ENCODE measurements around the gene PIP4P1. TPM values are rescaled to one million over a fixed set of nuclear protein-coding genes. Genes with fewer than 3 reads are reported as not detected.

PIP4P1 gene
- total RNA-seq, 1 experiment from 2014 or later, result 32.9 TPM

DNA sequence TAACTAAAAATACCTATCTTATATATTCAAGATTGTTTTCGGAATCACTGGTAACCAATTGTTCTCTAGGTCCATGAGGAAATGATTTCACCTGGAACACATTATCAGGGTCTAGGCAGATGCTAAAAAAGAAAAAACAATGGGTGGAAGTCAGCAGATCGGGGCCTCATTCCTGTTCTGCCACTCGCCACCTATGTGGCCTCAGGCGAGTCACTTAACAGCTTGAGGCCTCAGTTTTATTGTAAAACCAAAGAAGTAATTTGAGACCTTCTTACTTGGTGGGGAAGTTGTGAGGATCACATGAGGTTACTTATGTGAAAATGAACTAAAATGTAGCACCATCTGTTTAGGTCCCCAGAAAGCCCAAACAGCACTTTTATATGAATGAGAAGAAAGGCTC lies 37.9 kb upstream of the PIP4P1 start:
- Histone ChIP-seq H2AFZ (ENCODE audit: low read length) (peak overlapping the region; percentile 15; the same call in 1 of the 2 replicates), H3K79me2 (ENCODE audit: low read length) (no peaks in the 10 kb centered on the region), H3K9me3 (ENCODE audit: low read length) (no peaks in the 10 kb centered on the region), H3F3A (ENCODE audit: low read length, unreplicated experiment) (no peaks in the 10 kb centered on the region), H3K27ac (ENCODE audit: low read length) (peak overlapping the region; percentile 16; the same call in 1 of the 2 replicates), H3K27me3 (ENCODE audit: low read length) (no peaks in the 10 kb centered on the region), H3K4me1 (ENCODE audit: insufficient read depth, low read length) (peaks cover 42% of the 10 kb centered on the region), H4K20me1 (ENCODE audit: low read length) (no peaks in the 10 kb centered on the region), H3K36me3 (ENCODE audit: low read depth, low read length) (no peaks in the 10 kb centered on the region), H3K9ac (ENCODE audit: low read length) (no peak overlapping the region), H3K9me2 (replicated peaks; ENCODE audit: low read length) (no peaks in the 10 kb centered on the region), H3K4me2 (ENCODE audit: low read length) (peak overlapping the region; percentile 45), H3K4me3 (ENCODE audit: low read length) (no peak overlapping the region)
- BruUV-seq (replicated peaks), result no TSS peak
- ChIA-PET CTCF (no interaction called here), POLR2A (ENCODE audit: unreplicated experiment) (no interaction called here)
- intact Hi-C loops (cut with micrococcal nuclease), result no loop called here
- DNase-seq (peak; percentile 68), ATAC-seq (peak; percentile 57)
- TF ChIP-seq EZH2phosphoT487 (IDR thresholded peaks at IDR 0.05; ENCODE audit: borderline replicate concordance, low read length) (no peak), EZH2 (IDR thresholded peaks at IDR 0.05; ENCODE audit: low read length, unreplicated experiment) (no peak)
- TF ChIP-seq, protein P1, sequence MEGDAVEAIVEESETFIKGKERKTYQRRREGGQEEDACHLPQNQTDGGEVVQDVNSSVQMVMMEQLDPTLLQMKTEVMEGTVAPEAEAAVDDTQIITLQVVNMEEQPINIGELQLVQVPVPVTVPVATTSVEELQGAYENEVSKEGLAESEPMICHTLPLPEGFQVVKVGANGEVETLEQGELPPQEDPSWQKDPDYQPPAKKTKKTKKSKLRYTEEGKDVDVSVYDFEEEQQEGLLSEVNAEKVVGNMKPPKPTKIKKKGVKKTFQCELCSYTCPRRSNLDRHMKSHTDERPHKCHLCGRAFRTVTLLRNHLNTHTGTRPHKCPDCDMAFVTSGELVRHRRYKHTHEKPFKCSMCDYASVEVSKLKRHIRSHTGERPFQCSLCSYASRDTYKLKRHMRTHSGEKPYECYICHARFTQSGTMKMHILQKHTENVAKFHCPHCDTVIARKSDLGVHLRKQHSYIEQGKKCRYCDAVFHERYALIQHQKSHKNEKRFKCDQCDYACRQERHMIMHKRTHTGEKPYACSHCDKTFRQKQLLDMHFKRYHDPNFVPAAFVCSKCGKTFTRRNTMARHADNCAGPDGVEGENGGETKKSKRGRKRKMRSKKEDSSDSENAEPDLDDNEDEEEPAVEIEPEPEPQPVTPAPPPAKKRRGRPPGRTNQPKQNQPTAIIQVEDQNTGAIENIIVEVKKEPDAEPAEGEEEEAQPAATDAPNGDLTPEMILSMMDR (conservative IDR thresholded peaks at IDR 0.05; ENCODE audit: low read depth, low read length), result no peak

DNA sequence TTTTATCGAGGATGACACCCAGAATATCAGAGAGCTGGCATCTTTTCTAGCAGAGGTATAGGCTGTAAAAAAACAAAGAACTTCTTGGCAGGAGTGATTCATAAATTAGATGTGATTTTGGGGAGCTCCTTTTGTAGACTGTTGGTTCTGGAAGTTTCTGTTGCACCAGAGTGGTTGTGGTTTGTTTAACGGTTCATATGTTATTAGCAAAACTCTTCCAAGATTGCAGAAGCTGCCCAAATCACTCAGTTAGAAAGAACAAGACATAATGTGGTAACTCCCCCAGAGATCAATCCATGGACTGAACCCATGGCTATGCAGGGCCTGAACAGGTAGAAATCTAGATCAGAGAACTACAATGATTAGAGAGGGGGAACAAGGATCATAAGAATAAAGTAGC lies 37.4 kb upstream of the PIP4P1 start:
- Histone ChIP-seq H3K9ac (ENCODE audit: low read length) (no peak overlapping the region), H3F3A (ENCODE audit: low read length, unreplicated experiment) (no peaks in the 10 kb centered on the region), H3K36me3 (ENCODE audit: low read depth, low read length) (no peaks in the 10 kb centered on the region), H3K4me3 (ENCODE audit: low read length) (no peak overlapping the region), H3K9me2 (replicated peaks; ENCODE audit: low read length) (no peaks in the 10 kb centered on the region), H4K20me1 (ENCODE audit: low read length) (no peaks in the 10 kb centered on the region), H3K9me3 (ENCODE audit: low read length) (no peaks in the 10 kb centered on the region), H3K27ac (ENCODE audit: low read length) (peak overlapping the region; percentile 16; the same call in 1 of the 2 replicates), H3K4me1 (ENCODE audit: insufficient read depth, low read length) (peaks cover 45% of the 10 kb centered on the region), H3K79me2 (ENCODE audit: low read length) (no peaks in the 10 kb centered on the region), H3K27me3 (ENCODE audit: low read length) (no peaks in the 10 kb centered on the region), H2AFZ (ENCODE audit: low read length) (peak overlapping the region; percentile 15; the same call in 1 of the 2 replicates), H3K4me2 (ENCODE audit: low read length) (peak overlapping the region; percentile 45)
- ATAC-seq (no peak), DNase-seq (no peak)
- TF ChIP-seq EZH2phosphoT487 (IDR thresholded peaks at IDR 0.05; ENCODE audit: borderline replicate concordance, low read length) (no peak), EZH2 (IDR thresholded peaks at IDR 0.05; ENCODE audit: low read length, unreplicated experiment) (no peak)
- TF ChIP-seq, protein P1 (conservative IDR thresholded peaks at IDR 0.05; ENCODE audit: low read depth, low read length), result no peak
- no TSS peak for BruUV-seq (replicated peaks)
- POLR2A ChIA-PET (ENCODE audit: unreplicated experiment), result no interaction called here
- CTCF ChIA-PET, result no interaction called here
- intact Hi-C loops (cut with micrococcal nuclease), result no loop called here

DNA sequence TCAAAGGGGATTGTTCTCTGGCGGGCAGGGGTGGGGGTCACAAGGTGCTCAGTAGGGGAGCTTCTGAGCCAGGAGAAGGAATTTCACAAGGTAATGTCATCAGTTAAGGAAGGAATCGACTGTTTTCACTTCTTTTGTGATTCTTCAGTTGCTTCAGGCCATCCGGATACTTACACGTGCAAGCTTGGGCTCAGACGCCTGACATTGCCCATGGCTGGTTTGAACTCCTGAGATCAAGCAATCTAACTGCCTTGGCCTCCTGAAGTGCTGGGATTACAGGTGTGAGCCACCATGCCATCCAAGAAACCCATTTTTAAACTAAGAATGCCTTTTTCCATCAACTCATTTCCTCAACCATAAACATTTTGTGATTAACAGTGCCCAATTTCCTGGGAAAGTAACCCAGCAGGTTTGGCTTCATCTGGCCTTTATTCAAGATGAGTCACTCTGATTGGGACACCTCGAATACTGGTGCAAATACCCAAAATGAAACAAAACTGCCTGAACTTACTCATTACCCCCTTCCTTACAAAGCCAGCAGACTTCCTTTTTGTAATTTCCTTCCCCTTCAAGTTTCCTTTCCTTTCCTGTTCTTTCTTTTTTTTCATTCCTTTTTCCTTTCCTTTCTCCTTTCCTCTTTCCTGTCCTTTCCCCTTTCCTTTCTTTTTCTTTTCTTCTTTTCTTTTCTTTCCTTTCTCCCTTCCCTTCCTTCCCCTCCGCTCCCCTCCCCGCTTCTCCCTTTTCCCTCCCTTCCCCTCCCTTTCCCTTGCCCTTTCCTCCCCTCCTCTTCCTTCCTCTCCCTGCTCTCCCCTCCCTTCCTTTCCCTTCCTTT lies 33.9 kb upstream of the PIP4P1 start:
- ATAC-seq (peak; percentile 52), DNase-seq (peak; percentile 93)
- no TSS peak for BruUV-seq (replicated peaks)
- Histone ChIP-seq H3K27me3 (ENCODE audit: low read length) (no peaks in the 10 kb centered on the region), H3K27ac (ENCODE audit: low read length) (peak overlapping the region; percentile 78), H2AFZ (ENCODE audit: low read length) (peak overlapping the region; percentile 19; the same call in 1 of the 2 replicates), H3K36me3 (ENCODE audit: low read depth, low read length) (no peaks in the 10 kb centered on the region), H3K9me3 (ENCODE audit: low read length) (no peaks in the 10 kb centered on the region), H3K4me2 (ENCODE audit: low read length) (peak overlapping the region; percentile 58), H3K4me3 (ENCODE audit: low read length) (peak overlapping the region; percentile 36; the same call in 1 of the 2 replicates), H4K20me1 (ENCODE audit: low read length) (no peaks in the 10 kb centered on the region), H3K9me2 (replicated peaks; ENCODE audit: low read length) (no peaks in the 10 kb centered on the region), H3K9ac (ENCODE audit: low read length) (peak overlapping the region; percentile 14; the same call in 1 of the 2 replicates), H3K4me1 (ENCODE audit: insufficient read depth, low read length) (peaks cover 48% of the 10 kb centered on the region), H3K79me2 (ENCODE audit: low read length) (no peaks in the 10 kb centered on the region), H3F3A (ENCODE audit: low read length, unreplicated experiment) (no peaks in the 10 kb centered on the region)
- intact Hi-C loops (cut with micrococcal nuclease), result no loop called here
- TF ChIP-seq, protein P1 (conservative IDR thresholded peaks at IDR 0.05; ENCODE audit: low read depth, low read length), result no peak
- no peak for TF ChIP-seq EZH2 (IDR thresholded peaks at IDR 0.05; ENCODE audit: low read length, unreplicated experiment)
- TF ChIP-seq EZH2phosphoT487 (IDR thresholded peaks at IDR 0.05; ENCODE audit: borderline replicate concordance, low read length), result no peak
- ChIA-PET POLR2A (ENCODE audit: unreplicated experiment) (no interaction called here), CTCF (no interaction called here)
